Body of pancreas (tissue), 4 donors: ENCODE results near the gene ADD1.

ENCODE experiments used
- CTCF ChIP-seq, 7 experiments: fragments of 450-650 bp in 4 of 7; fragments of 200-600 bp in 3 of 7; sonication (generic) in 3 of 7; IDR thresholded peaks; one replicate each; pipeline ENCODE4 v1.5.1; 2016 to 2019; ENCODE audit warnings: antibody characterized with exemption in 7 of 7
- POLR2A ChIP-seq, 3 donors: fragments of 450-650 bp; IDR thresholded peaks; one replicate each; pipeline ENCODE4 v1.6.1; 2016; ENCODE audit warnings: antibody characterized with exemption in 3 of 3, mild to moderate bottlenecking in 2 of 3

- TF ChIP-seq CTCF (IDR thresholded peaks at IDR 0.05) = no peak
- no peak for TF ChIP-seq POLR2A (IDR thresholded peaks at IDR 0.05)
Measured at GRCh38 chr4:2829933-2830451, 13.7 kb upstream of the ADD1 start.
